Type B pancreatic cell (in vitro differentiated cells): ENCODE measurements around the gene TTC6. TPM values are rescaled to one million over a fixed set of nuclear protein-coding genes. Genes with fewer than 3 reads are reported as not detected.

Experiments
- DNase-seq: peaks from one replicate; pipeline ENCODE4 v3.0.0; 2021; ENCODE audit warnings: mixed read lengths; ENCODE audit not compliant: unreplicated experiment; ENCODE audit errors: extremely low spot score
- H3K27ac Mint-ChIP-seq: 2 replicates; pipeline ENCODE4 v1.8.0; 2021; ENCODE audit warnings: mild to moderate bottlenecking, mixed read lengths
- H3K27me3 Mint-ChIP-seq: 2 replicates; pipeline ENCODE4 v1.8.0; 2021; ENCODE audit warnings: mixed read lengths
- H3K36me3 Mint-ChIP-seq: 2 replicates; pipeline ENCODE4 v1.8.0; 2021; ENCODE audit warnings: mixed read lengths
- H3K4me1 Mint-ChIP-seq: one replicate; pipeline ENCODE4 v1.8.0; 2021; ENCODE audit warnings: mixed read lengths; ENCODE audit not compliant: unreplicated experiment
- H3K4me3 Mint-ChIP-seq: 2 replicates; pipeline ENCODE4 v1.8.0; 2021; ENCODE audit warnings: mild to moderate bottlenecking, mixed read lengths
- H3K9me3 Mint-ChIP-seq: 2 replicates; pipeline ENCODE4 v1.8.0; 2021; ENCODE audit warnings: mixed read lengths
- total RNA-seq: library from RNA; stranded (reverse); gene quantifications from 2 replicates; pipeline ENCODE4 v1.2.1, GENCODE V29; 2021; ENCODE audit warnings: low replicate concordance
- TF ChIP-seq, protein P1 (sequence below): fragments of 200-600 bp; sonication (generic); conservative IDR thresholded peaks from 2 replicates; pipeline ENCODE4 v1.5.0; 2021; ENCODE audit warnings: antibody characterized with exemption, mild to moderate bottlenecking

The TTC6 gene
- total RNA-seq, 1 donor from 2014 or later: 4.6 TPM

GRCh38 chr14:37606678-37607077 lies 11.2 kb downstream of the TTC6 start:
- no peak overlapping the region for H3K4me3 Mint-ChIP-seq
- TF ChIP-seq, protein P1, sequence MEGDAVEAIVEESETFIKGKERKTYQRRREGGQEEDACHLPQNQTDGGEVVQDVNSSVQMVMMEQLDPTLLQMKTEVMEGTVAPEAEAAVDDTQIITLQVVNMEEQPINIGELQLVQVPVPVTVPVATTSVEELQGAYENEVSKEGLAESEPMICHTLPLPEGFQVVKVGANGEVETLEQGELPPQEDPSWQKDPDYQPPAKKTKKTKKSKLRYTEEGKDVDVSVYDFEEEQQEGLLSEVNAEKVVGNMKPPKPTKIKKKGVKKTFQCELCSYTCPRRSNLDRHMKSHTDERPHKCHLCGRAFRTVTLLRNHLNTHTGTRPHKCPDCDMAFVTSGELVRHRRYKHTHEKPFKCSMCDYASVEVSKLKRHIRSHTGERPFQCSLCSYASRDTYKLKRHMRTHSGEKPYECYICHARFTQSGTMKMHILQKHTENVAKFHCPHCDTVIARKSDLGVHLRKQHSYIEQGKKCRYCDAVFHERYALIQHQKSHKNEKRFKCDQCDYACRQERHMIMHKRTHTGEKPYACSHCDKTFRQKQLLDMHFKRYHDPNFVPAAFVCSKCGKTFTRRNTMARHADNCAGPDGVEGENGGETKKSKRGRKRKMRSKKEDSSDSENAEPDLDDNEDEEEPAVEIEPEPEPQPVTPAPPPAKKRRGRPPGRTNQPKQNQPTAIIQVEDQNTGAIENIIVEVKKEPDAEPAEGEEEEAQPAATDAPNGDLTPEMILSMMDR: no peak
- H3K36me3 Mint-ChIP-seq: no peaks in the 10 kb centered on the region
- no peak overlapping the region for H3K27ac Mint-ChIP-seq
- no peaks in the 10 kb centered on the region for H3K4me1 Mint-ChIP-seq
- peaks cover 3% of the 10 kb centered on the region for H3K9me3 Mint-ChIP-seq
- peaks cover 85% of the 10 kb centered on the region for H3K27me3 Mint-ChIP-seq
- no peak for DNase-seq

DNA sequence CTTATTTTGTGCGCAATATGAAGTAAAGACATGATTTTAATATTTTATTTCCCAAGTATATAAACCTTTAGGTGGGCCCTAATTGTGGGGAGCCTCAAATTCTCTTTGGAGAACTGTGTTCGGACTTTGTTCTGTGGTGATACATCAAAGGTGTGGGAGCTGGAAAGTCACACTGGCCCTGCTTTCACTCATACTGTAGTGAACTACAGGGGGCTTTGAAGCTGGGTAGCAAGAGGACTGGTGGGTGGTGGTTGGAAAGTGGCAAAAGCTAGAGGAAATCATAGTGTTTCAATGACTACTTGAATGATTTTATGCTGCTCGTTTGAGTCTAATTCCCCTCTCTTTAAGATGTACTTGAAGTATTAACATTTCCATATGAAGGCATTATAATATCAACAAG lies 13.2 kb downstream of the TTC6 start:
- Mint-ChIP-seq H3K9me3 (peaks cover 7% of the 10 kb centered on the region), H3K4me3 (no peak overlapping the region), H3K4me1 (no peaks in the 10 kb centered on the region), H3K27me3 (peaks cover 66% of the 10 kb centered on the region), H3K36me3 (peaks cover 3% of the 10 kb centered on the region), H3K27ac (no peak overlapping the region)
- DNase-seq: no peak
- TF ChIP-seq, protein P1: no peak

GRCh38 chr14:37610945-37611523 lies 15.6 kb downstream of the TTC6 start:
- H3K36me3 Mint-ChIP-seq: peaks cover 3% of the 10 kb centered on the region
- DNase-seq: no peak
- peaks cover 42% of the 10 kb centered on the region for H3K27me3 Mint-ChIP-seq
- no peaks in the 10 kb centered on the region for H3K4me1 Mint-ChIP-seq
- H3K9me3 Mint-ChIP-seq: peaks cover 11% of the 10 kb centered on the region
- TF ChIP-seq, protein P1: no peak
- no peak overlapping the region for H3K4me3 Mint-ChIP-seq
- H3K27ac Mint-ChIP-seq: no peak overlapping the region

GRCh38 chr14:37615582-37616289 lies 20.3 kb downstream of the TTC6 start:
- no peaks in the 10 kb centered on the region for H3K4me1 Mint-ChIP-seq

GRCh38 chr14:37616853-37617252 lies 21.4 kb downstream of the TTC6 start:
- Mint-ChIP-seq H3K36me3 (peaks cover 3% of the 10 kb centered on the region), H3K27me3 (peaks cover 24% of the 10 kb centered on the region), H3K4me1 (no peaks in the 10 kb centered on the region), H3K9me3 (peaks cover 14% of the 10 kb centered on the region), H3K27ac (no peak overlapping the region), H3K4me3 (no peak overlapping the region)
- DNase-seq: no peak
- TF ChIP-seq, protein P1: no peak

More at GRCh38 chr14:37615582-37616289, 20.3 kb downstream of the TTC6 start:
- Mint-ChIP-seq H3K27ac (no peak overlapping the region), H3K27me3 (peaks cover 19% of the 10 kb centered on the region), H3K9me3 (peaks cover 14% of the 10 kb centered on the region), H3K36me3 (peaks cover 3% of the 10 kb centered on the region), H3K4me3 (no peak overlapping the region)
- TF ChIP-seq, protein P1: no peak
- DNase-seq: no peak
